DOHH2 (cell line): Measurements from ENCODE around the gene ADAP1.

ENCODE experiments used
- H3F3A ChIP-seq: fragments of 200-600 bp; sonication (generic), shearing (Covaris generic); 2 replicates; pipeline ENCODE4 v1.6.0; 2016; ENCODE audit warnings: antibody characterized with exemption, mild to moderate bottlenecking; ENCODE audit not compliant: control insufficient read depth, insufficient read depth
- H3K27ac ChIP-seq: fragments of 200-600 bp; sonication (generic); 2 replicates; pipeline ENCODE4 v1.5.1; 2014; ENCODE audit warnings: low read depth, mild to moderate bottlenecking, low read length, moderate library complexity
- H3K27me3 ChIP-seq: fragments of 200-600 bp; sonication (generic); 2 replicates; pipeline ENCODE4 v1.6.1; 2014; ENCODE audit warnings: mild to moderate bottlenecking, low read length, mixed read lengths; ENCODE audit not compliant: control insufficient read depth
- H3K36me3 ChIP-seq: fragments of 200-600 bp; sonication (generic); 2 replicates; pipeline ENCODE4 v1.6.1; 2014; ENCODE audit warnings: mild to moderate bottlenecking, low read length, moderate library complexity, mixed read lengths; ENCODE audit not compliant: control insufficient read depth
- H3K4me1 ChIP-seq: fragments of 200-600 bp; sonication (generic); 2 replicates; pipeline ENCODE4 v1.6.1; 2014; ENCODE audit warnings: mild to moderate bottlenecking, low read length, mixed read lengths; ENCODE audit not compliant: control insufficient read depth
- H3K4me2 ChIP-seq: fragments of 200-600 bp; sonication (generic); 2 replicates; pipeline ENCODE4 v1.6.0; 2014; ENCODE audit warnings: mild to moderate bottlenecking, low read length, moderate library complexity
- H3K4me3 ChIP-seq: fragments of 200-600 bp; sonication (generic); 2 replicates; pipeline ENCODE4 v1.5.1; 2014; ENCODE audit warnings: mild to moderate bottlenecking, low read length, mixed read lengths
- H3K79me2 ChIP-seq: fragments of 200-600 bp; sonication (generic); 2 replicates; pipeline ENCODE4 v1.6.1; 2014; ENCODE audit warnings: mild to moderate bottlenecking, low read length, mixed read lengths; ENCODE audit not compliant: control insufficient read depth
- H3K9me2 ChIP-seq: fragments of 200-600 bp; sonication (generic); replicated peaks from 2 replicates; pipeline ENCODE4 v1.6.1; 2014; ENCODE audit warnings: mild to moderate bottlenecking, low read length, mixed read lengths; ENCODE audit not compliant: control insufficient read depth
- H3K9me3 ChIP-seq: fragments of 200-600 bp; sonication (generic); 2 replicates; pipeline ENCODE4 v1.6.1; 2014; ENCODE audit warnings: antibody characterized with exemption, low read length, mixed read lengths; ENCODE audit not compliant: control insufficient read depth, insufficient read depth
- H4K20me1 ChIP-seq: fragments of 200-600 bp; sonication (generic); 2 replicates; pipeline ENCODE4 v1.6.0; 2014; ENCODE audit warnings: low read depth, mild to moderate bottlenecking, antibody characterized with exemption, low read length, moderate library complexity; ENCODE audit not compliant: control insufficient read depth, insufficient read depth
- CTCF ChIP-seq: fragments of 200-600 bp; sonication (generic); IDR thresholded peaks from one replicate; pipeline ENCODE4 v1.5.1; 2014; ENCODE audit warnings: antibody characterized with exemption, mild to moderate bottlenecking, low read depth, low read length; ENCODE audit not compliant: poor library complexity, severe bottlenecking
- EZH2phosphoT487 ChIP-seq: fragments of 200-600 bp; sonication (generic); IDR thresholded peaks from 2 replicates; pipeline ENCODE4 v1.6.1; 2017; ENCODE audit warnings: borderline replicate concordance, mild to moderate bottlenecking, antibody characterized with exemption, low read length, moderate library complexity, mixed read lengths

ADAP1 gene

GRCh38 chr7:902996-903395 is 51.5 kb downstream of the ADAP1 start:
- no peaks in the 10 kb centered on the region for H3K79me2 ChIP-seq
- H3K9me3 ChIP-seq, result no peaks in the 10 kb centered on the region
- TF ChIP-seq CTCF (no peak), EZH2phosphoT487 (no peak)
- H3K9me2 ChIP-seq, result no peaks in the 10 kb centered on the region
- H3K4me2 ChIP-seq, result no peak overlapping the region
- H3K36me3 ChIP-seq, result no peaks in the 10 kb centered on the region
- H3K27me3 ChIP-seq, result peaks cover 22% of the 10 kb centered on the region
- no peaks in the 10 kb centered on the region for H4K20me1 ChIP-seq
- no peak overlapping the region for H3K27ac ChIP-seq
- peaks cover 8% of the 10 kb centered on the region for H3K4me1 ChIP-seq
- H3K4me3 ChIP-seq, result no peak overlapping the region
- no peaks in the 10 kb centered on the region for H3F3A ChIP-seq

GRCh38 chr7:901388-902154 is 52.9 kb downstream of the ADAP1 start:
- Histone ChIP-seq H3K4me3 (peak overlapping the region; percentile 35; the same call in 1 of the 2 replicates), H3F3A (no peaks in the 10 kb centered on the region), H3K27me3 (peaks cover 10% of the 10 kb centered on the region; the same call in 1 of the 2 replicates), H3K9me3 (no peaks in the 10 kb centered on the region), H4K20me1 (no peaks in the 10 kb centered on the region), H3K79me2 (no peaks in the 10 kb centered on the region), H3K4me2 (peak overlapping the region; percentile 59), H3K36me3 (peaks cover 6% of the 10 kb centered on the region), H3K27ac (no peak overlapping the region), H3K4me1 (peaks cover 8% of the 10 kb centered on the region), H3K9me2 (no peaks in the 10 kb centered on the region)
- TF ChIP-seq EZH2phosphoT487 (no peak), CTCF (no peak)

- no peaks in the 10 kb centered on the region for H3K9me3 ChIP-seq
- peaks cover 10% of the 10 kb centered on the region; the same call in 1 of the 2 replicates for H3K27me3 ChIP-seq
- no peak overlapping the region for H3K27ac ChIP-seq
- H3K9me2 ChIP-seq, result no peaks in the 10 kb centered on the region
- no peak for TF ChIP-seq CTCF
- TF ChIP-seq EZH2phosphoT487, result no peak
- H3K4me3 ChIP-seq, result no peak overlapping the region
- H3K4me2 ChIP-seq, result peak overlapping the region; percentile 6; the same call in 1 of the 2 replicates
- peaks cover 12% of the 10 kb centered on the region for H3K36me3 ChIP-seq
- no peaks in the 10 kb centered on the region for H4K20me1 ChIP-seq
- peaks cover 8% of the 10 kb centered on the region for H3K4me1 ChIP-seq
- H3K79me2 ChIP-seq, result no peaks in the 10 kb centered on the region
- H3F3A ChIP-seq, result no peaks in the 10 kb centered on the region
Observed at GRCh38 chr7:901041-901387, 53.5 kb downstream of the ADAP1 start.
